Stimulated activated CD4-positive, alpha-beta T cell treated with anti-CD3 and anti-CD28 coated beads, Interleukin-15, amount 100 ng/mL, for 48 hours (primary cell): ENCODE results near the gene TRMT13.
"Not testable (repeated sequence)": the region's sequence is repeated elsewhere in the genome, so short reads cannot be mapped to it uniquely, and the experiment has no call there.

Experiments used
- DNase-seq, 2 donors: peaks; one replicate each; pipeline ENCODE4 v3.0.0-alpha.2; 2020; ENCODE audit warnings: low read depth in 2 of 2

TRMT13 gene

GRCh38 chr1:100164216-100164615 lies 31.3 kb downstream of the TRMT13 start:
- DNase-seq, result no peak

DNA sequence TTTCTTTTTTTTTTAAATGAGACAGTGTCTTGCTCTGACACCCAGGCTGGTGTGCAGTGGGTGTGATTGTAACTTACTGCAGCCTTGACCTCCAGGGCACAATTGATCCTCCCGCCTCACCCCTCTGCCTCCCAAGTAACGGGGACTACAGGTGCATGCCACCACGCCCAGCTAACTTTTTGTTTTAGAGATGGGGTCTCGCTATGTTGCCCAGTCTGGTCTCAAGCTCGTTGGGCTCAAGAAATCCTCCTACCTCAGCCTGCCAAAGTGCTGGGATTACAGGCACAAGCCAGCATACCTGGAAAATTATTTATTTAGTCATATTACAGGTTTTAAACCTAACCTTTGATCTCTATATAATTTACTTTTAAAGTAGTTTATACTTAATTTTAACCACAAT lies 31.7 kb downstream of the TRMT13 start:
- DNase-seq, result no peak

GRCh38 chr1:100168051-100168450 lies 35.1 kb downstream of the TRMT13 start:
- DNase-seq, result no peak

GRCh38 chr1:100177295-100178041 lies 44.5 kb downstream of the TRMT13 start:
- no peak for DNase-seq

- DNase-seq, result no peak
These were observed 45.1 kb downstream of the TRMT13 start, which contains the start of gene LRRC39 for GRCh38 chr1:100178091-100178490. TSS of gene LRRC39 (minus strand) at chr1:100178256. CDS start at chr1:100168516, 9,740 bp downstream.

GRCh38 chr1:100183370-100183769 lies 50.4 kb downstream of the TRMT13 start:
- DNase-seq, result no peak

DNA sequence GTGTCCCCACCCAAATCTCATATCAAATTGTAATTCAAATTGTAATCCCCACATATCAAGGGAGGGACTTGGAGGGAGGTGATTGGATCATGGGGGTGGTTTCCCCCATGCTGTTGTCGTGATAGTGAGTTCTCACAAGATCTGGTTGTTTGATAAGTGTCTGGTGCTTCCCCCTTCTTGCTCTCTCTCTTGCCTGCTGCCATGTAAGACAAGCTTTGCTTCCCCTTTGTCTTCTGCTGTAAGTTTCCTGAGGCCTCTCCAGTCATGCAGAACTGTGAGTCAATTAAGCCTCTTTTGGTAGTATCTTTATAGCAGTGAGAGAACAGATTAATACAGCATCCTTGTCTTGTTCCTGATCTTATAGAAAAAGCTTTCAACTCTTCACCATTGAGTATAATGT lies 51.6 kb downstream of the TRMT13 start:
- DNase-seq, result no peak

DNA sequence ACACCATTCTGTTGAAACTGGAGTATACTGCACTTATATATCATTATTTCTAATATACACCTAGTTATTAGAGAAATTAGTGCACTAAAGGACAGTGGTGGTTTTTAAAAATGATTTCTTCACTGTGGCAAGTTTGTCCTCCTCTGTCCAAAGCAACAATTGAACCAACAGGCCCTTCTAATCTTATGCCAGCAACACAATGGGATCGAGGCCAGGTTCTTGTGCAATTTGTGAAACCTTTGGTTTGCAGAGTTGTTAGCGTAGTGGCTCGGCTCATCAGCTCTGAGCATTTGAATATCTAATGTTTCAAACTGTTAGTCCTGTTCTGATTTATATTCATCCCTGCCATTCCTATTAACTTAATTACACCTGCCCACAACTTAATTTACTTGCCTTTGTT lies 54.9 kb downstream of the TRMT13 start:
- no peak for DNase-seq

DNA sequence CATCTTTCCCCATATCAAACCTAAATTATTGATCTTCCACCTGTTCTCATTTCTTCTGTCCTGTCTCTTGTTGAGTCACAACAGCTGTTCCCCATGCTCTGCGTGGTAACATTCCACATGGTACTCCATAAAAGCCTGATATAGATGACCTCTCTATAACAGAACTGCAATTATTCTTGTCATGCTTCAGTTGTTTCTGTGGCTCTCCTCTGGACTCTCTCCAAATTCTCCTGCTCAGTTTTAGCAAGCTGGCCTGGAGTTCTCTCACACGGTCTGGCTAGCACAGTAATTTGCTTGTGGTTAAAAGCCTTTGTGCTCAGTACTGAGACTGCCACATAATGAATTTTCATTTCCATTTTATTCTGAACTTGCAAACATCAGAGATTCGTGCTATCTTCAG lies 55.7 kb downstream of the TRMT13 start:
- no peak for DNase-seq

DNA sequence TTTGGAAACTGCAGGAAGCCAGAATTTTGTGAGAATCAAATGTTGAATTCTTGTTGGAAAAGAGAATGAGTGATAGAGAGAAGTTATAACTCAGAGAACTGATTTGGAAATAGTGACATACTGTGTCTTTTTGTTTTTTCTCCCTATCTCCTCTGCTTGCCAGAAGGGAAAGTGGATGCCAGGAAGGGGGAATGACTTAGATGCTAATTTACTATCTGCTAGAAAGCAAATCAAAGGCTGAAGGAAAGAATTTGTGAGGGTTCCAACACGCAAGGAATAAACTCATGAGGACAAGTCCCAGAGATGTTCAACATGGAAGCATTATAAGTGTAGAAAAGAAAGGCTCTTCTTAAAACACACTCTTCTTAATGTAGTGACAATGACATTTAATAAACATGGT lies 65.6 kb downstream of the TRMT13 start:
- DNase-seq, result no peak

GRCh38 chr1:100200060-100200459 lies 67.1 kb downstream of the TRMT13 start:
- DNase-seq, result not testable (repeated sequence)
